ENCODE data around the gene AKAP13.

- TF ChIP-seq CTCF (IDR thresholded peaks at IDR 0.05) (no peak), POLR2A (IDR thresholded peaks at IDR 0.05) (no peak)
These were observed 373.5 kb downstream of the AKAP13 start for GRCh38 chr15:85753791-85754452.

Measured in testis (tissue), 2 donors.